AML-193 (cell line): ENCODE data around the gene DENND4A.

Experiments used
- DNase-seq, 2 experiments: peaks; one replicate each; lab custom pipeline; 2025; lab: John Stamatoyannopoulos, UW

The DENND4A gene

DNA sequence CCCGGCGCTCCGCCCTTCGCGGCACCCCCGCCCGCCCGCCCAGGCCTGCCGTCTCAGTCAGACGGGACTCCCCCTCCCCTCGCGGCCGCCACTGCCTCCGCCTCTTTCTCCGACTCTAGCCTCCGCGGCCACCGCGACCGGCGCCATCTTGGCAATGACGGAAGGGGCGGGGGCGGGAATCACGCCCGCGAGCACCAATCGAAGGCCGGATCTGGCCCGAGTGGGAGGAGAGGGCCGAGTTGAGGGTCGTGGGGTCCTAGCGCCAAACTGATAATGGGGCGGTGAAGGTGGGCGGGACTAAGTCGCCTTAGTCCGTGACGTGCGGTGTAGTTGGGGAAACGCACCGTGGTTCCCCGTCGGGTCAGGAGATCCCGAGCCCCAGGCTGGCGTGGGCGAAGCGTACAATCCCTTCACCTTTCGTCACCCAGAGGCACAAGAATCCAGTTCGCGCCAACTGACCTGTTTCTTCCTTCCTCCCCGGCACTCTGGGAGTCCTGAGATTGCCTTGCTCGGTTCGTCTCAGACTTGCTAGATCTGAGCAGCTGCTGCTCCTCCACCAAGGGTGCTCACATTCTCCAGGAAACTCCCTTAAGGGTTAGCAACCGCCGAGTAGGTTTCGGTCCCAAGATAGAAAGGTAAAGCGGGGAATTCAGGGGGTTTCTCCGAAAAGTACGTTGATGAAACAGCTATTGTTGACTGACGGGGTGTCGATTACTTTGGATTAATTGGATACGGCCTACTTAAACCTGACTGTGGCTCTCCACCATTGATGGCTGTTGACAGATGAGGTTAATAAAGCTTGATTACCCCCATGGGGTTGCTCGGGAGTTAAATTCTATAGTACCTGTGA lies at the start of gene DENND4A:
Gene DENND4A, minus strand, starts transcription at position 156 of the 850 bp plus-strand sequence. CDS start 35,843 bp downstream, outside the sequence.
- DNase-seq: peak; percentile 97 to 98

DNA sequence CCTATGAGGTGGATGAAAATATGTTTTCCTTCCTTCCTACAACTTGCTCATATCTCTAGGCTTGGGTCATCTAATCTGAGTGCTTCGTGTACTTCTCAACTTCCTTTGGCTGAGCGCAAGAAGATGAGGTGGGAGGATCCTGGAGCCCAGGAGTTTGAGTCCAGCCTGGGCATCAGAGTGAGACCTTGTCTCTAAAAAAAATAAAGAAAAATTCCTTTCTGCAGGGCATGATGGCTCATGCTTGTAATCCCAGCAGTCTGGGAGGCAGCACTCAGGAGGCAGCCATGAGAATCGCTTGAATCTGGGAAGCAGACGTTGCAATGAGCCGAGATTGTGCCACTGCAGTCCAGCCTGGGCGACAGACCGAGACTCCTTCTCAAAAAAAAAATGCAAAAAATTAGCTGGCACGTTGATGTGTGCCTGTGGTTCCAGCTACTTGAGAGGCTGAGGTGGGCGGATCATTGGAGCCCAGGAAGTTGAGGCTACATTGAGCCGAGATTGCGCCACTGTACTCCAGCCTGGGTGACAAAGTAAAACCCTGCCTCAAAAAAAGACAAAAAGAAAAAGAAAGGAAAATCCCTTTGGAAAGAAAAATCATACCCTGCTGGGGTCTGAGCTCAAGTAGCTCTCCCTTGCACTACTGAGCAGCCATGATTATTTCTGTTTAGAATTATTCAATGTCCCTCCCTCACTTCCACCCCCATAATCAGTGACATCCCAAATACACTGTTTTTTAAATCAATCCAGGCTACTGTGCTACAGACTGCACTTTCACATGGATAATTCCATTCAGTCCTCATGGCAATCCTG lies 49.2 kb upstream of the DENND4A start:
- DNase-seq: peak in 1 of 2 experiments; percentile 13

DNA sequence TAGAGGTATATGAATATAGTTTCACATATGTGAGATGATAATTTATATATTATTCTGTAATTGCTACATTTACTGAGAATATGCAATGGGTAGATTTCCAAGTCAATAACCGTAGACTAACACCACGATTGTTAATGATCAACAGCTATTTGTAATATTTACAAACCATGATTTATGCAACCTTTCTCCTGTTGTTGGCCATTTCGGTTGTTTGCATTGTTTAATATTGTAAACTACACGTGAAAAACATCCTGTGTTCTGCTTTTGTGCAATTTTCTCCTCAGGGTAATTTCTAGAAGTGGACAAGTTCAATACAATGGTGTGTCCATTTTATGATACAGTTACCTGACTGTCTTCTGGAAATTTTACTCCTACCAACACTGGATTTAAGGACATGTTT lies 47.9 kb upstream of the DENND4A start:
- DNase-seq: no peak

DNA sequence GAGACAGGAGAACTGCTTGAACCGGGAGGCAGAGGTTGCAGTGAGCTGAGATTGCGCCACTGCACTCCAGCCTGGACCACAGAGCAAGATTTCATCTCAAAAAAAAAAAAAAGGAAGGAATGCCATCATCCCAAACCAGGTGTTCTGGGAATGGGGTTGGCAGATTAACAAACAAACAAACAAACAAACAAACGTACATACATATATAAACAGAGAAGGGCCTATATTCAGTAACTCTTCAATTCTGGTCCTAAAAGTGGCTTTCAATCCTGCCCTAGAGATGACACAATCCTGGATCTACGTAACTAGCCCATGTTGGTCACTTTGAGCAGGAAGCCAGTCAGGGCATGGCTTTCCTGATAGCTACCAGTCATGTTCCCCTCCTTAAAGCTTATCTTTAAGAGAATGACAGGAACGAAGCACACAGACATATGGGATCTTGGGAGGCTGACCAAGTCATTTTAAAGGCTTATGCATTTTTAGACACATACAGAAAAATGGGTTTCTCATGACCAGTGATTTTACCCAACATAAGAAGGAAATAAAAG lies 47.3 kb upstream of the DENND4A start:
- DNase-seq: no peak

DNA sequence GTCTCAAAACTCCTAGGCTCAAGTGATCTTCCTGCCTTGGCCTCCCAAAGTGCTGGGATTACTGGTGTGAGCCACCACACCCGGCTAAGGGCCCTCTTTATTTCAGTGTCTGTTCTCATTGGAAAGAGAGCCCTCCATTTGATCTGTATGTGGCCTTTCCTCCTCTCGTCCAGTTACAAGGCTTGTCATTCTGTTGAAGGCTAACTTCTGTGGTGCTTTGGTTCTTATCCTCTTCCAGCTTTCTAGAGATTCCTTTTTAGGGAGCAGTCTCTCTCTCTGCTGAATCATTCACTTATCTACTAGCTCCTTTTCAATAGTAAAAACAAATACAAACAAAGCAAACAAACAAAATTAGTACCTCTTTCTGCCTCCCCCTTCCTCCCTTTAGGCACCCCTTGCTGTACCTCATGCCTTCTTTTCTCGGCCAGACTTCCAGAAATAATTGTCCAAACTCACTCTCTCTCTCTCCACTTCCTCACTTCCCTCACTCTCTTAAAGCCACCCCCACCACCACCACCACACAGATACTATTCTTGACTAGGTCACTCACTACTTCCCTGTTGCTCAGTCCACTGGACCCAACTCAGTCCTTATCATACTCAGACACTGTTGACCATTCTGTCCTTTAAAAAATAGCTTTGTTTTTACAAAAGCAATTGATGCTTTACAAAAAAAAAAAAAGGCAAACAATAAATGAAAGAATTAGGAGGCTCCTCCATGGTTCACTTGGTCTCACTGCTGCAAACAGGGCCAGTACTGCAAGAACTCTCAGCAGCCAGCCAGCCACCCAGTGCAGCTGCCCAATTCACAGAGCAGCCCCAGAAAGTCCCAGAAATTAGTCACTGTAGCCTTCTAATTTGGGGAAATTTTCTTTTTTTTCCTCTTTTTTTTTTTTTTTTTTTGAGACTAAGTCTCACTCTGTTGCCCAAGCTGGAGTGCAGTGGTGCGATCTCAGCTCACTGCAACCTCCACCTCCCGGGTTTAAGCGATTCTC lies 45.5 kb upstream of the DENND4A start:
- peak; percentile 29 to 38 for DNase-seq

DNA sequence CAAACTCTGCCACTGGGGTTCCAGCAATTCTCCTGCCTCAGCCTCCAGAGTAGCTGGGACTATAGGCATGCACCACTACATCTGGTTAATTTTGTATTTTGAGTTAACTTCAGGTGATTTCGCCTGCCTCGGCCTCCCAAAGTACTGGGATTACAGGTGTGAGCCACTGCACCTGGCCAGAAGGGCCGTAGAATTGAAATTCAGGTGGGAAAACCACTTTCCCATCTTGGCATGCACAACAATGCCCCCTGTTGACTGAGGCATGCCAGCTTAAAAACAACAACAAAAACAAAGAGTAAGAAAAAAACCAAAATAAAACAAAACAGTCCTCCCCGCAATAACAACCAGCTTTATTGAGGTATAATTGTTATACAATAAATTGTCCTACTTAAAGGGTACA lies 44.6 kb upstream of the DENND4A start:
- no peak for DNase-seq

DNA sequence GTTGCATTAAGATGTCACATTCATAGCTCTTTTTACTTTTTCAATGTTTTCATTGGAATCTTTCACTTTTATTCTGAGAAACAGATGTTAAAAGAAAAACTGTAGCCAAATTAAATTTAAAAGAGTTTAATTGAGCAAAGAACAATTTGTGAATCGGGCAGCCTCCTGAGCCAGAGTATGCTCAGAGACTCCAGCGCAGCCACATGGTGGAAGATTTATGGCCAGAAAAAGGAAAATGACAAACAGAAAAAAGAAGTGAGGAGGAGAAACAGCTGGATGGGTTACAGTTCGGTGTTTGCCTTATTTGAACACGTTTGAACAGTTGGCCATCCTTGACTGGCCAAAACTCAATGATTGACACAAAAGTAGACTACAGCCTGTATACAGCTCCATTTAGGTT lies 43.4 kb upstream of the DENND4A start:
- no peak for DNase-seq

DNA sequence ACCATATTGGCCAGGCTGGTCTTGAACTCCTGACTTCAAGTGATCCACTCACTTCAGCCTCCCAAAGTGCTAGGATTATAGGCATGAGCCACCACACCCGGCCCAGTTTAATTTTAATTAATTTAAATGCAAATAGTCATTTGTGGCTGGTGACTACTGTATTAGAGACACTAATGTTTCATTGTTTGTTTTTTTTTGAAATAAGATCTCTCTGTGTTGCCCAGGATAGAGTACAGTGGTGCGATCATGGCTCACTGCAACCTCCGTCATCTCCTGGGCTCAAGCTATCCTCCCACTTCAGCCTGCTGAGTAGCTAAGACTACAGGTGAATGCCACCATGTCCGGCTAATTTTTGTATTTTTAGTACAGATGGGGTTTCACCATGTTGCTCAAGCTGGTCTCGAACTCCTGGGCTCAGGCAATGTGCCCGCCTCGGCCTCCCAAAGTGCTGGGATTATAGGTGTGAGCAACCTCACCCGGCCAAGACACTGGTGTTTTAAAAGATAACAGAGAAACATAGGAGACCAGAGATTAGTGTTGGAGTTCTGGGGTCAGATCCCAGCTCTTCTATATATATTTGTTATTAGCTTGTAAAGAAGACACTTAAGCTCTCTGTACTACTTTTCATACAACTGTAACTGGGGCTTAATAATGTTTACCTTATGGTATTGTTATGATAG lies 42.6 kb upstream of the DENND4A start:
- DNase-seq: no peak

DNA sequence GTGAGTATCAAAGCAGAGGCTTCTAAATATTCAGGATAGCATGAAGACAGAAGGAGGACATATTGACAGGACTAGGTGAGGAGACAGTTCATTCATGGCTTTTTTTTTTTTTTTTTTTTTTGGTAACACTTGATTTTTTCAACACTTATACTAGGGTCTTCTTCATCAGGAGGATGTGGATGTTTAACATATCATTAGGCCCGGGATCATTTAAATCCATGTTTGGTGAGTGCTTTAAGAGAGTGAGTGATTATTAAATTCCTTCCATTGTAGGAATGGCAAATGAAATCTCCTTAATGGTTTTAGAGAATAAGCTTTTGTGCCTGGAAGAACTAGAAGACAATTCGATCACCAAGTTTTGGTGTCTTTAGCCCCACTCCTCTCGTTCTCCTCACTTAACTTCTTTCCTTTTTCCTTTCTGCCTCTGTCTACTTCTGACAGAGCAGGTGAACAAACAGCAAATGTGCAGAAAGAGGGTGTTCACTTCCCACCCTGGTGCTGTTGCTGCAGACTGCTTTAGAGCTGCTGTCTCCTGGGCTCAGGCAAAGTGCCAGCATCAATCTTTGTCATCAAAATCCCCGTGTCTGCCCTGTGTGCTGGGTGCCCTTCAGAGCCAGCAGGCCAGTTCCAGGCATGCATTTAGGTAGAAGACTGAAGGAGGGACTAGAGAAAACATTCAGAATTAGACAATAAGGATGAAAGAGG lies 41.6 kb upstream of the DENND4A start:
- peak in 1 of 2 experiments; percentile 17 for DNase-seq

DNA sequence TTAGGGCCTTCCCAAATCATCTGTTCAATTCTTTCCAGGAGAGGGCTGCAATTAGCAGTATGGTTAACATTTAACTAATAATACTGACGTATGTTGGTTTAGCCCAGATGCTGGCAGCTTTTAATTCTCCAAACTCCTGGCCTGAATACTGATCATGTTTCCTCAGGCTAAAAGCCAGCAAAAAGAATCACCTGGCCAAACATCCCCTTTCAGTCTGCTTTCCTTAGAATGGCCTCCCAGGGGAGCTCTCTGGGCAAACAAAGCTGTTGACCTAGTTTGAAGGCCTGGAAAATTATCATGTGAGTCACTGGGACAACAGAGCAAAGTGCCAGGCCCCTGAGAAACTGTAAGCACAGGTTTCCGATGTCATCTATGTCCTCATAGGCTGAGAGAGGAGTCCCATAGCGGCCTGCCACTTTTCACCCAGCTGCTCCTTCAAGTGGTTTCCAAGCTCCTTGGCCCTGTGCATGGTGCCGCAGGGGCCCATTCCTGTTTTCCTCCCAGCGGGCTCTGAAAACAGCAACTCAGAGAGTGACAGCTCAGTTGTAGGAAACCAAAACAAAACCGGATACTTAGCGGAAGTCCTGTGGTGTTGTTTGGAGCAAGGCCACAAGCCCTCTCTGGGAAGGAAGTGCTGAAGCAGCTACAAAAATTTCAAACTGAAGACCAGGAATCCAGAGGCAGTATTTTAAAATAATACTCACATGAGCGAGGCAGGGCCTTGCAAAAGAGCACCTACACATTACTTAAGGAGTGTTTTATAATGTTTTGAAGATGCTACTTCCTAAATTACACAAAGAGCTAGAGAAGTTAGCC lies 40.7 kb upstream of the DENND4A start:
- peak; percentile 96 to 97 for DNase-seq

DNA sequence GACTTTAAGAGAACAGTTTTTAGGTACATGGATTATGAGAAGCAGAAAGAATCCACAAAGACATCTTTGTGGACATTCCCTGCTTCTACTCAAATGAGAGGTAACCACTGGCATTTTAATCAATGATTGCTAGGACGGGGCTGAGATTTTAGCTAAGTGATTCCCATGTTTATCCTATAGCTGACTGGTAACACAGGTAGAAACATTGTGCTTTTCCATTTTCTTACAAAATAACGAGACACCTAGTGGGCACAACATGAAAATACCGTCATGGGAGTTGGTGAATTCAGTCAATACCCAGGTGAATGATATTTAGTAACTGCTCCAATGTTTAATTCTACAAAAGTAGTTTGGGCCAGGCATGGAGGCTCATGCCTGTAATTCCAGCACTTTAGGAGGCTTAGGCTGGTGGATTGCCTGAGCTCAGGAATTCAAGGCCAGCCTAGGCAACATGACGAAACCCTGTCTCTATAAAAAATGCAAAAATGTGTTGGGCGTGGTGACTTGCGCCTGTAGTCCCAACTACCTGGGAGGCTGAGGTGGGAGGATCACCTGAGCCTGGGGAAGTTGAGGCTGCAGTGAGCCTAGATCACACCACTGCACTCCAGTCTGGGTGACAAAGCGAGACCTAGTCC lies 37.2 kb upstream of the DENND4A start:
- DNase-seq: peak; percentile 22 to 29

DNA sequence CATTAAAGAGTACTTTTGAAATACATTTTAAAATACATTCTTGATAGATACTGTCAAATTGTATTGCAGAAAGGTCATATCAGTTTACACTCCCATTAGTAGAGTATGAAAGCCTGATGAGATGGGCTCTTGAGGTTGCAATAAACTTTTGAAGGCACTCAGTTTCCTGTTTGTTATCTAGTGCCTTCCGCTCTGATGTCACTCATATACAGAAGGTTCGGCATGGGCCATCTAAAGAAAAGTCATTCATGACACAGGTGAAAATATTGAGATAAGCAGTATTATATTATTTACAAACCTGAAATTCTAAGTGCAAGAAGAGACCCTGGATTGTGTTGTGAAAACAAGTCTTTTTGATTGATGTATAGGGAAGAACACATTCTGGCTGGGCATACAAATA lies 36.5 kb upstream of the DENND4A start:
- DNase-seq: no peak

DNA sequence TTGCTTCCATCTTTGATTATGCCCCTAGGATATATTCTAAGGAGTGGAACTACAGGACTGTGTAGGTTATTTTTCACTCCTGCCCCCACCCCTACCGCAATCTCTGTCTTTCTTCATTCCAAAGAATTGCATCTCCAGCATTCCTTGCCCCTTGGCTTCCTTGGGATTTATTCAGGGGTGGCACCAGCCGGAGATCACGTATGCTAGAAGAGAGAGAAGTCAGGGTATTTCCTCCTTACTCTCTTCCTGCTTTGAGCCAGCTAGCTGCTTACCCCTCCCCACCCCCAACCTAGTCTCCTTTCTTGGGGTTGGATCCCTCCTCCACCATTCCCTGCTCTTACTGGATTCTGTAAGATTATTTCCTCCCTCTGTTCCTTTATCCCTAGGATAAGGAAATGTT lies 35.0 kb upstream of the DENND4A start:
- DNase-seq: no peak

DNA sequence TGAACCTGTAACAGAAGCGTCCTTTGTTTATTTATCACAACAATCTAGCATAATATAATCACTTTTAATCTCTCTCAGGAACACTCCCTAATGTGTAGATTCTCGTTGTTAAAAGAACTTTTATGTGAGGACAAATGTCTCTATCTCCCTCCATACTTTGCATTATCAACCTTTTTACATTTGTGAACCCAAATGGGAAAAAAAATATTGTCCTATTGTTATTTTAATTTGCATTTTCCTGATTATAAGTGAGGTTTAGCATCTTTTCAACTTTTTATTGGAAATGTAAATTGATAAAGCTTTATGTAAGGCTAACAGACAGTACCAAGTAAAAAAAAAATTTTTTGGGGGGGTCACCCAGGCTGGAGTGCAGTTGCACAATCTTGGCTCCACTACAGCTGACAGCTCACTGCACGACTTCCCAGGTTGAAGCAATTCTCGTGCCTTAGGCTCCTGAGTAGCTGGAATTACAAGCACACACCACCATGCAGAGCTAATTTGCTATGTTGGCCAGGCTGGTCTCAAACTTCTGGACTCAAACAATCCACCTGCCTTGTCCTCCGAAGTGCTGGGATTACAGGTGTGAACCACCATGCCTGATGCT lies 33.0 kb upstream of the DENND4A start:
- peak; percentile 29 to 45 for DNase-seq

DNA sequence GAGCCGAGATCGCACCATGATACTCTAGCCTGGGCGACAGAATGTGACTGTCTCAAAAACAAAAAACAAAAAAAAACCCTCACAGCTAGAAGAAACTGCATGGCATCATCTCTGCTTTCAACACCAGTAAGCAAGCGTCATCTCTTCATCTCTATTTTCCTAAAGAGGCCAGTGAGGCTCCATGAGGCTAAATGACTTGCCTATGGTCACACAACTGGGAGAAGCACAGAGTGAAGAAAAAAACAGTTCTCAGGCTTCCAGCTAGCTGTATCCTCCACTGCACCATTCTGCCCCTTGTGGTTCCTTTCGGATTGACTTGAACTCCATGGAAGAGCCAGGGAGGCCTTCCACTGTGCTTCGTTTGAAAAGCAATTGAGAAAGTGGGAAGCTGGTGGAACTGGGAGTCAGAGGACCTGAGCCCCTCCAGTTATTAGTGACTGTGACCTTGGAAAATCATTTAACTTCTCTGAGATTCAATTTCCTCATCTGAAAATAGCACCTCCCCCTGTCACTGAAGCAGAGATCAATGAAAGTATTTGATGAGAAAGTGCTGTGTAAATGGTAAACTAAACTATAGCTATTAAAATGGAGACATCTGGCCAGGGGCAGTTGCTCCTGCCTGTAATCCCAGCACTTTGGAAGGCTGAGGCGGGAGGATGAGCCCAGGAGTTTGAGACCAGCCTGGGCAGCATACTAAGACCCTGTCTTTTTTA lies 32.1 kb upstream of the DENND4A start:
- peak in 1 of 2 experiments; percentile 27 for DNase-seq

DNA sequence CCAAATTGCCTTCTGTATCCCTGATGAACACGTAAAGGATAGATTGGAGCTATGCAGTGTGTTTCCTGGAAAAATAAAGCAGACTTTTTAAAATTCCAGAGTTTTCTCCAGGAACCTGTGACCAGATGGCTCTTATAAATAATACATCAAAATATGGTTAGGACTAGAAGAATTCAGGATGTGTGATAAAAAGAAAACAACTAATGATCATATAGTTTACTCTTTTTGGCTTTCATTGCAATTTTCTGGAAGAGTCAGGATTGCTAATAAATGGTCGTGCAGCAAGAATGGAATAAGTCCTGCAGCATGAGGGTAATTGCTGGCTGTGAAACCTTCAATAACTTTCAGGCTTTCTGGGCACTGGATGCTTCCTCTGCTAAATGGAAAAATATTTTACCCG lies 30.2 kb upstream of the DENND4A start:
- DNase-seq: no peak

DNA sequence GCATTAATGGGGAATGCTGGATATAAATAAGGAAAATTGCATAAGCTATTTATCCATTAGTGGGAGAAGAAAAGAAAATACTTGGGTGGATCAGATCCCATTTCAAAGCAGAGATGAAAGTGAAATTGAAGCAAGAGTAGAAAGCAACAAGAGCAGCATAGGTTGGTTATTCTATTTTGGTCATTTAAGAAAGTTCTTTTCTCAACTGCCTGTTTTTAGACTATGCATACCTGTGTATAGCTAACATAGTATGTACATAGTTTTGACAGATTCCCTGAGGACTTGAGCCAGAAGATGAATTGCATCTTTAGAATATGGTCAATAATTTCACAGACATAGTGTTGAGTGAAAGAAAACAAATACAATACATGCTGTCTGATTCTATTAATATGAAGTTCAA lies 29.0 kb upstream of the DENND4A start:
- no peak for DNase-seq

DNA sequence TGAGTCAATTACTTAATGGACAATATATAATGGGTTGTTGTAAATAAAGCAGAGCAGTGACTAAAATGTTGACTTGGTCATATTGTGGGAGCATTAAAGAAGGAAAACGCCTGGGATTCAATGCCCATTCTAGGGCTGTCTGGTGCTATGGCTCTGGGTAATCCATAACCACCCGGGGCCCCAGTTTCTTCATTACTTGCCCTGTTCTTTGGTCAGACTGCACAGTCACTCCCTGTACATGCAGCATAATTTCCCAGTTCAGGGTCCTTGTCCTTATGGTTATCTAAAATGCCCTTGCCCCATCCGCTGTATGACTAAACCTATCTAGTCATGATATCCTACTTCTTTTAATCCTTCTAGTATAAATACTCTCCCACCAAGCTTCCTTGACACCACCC lies 27.5 kb upstream of the DENND4A start:
- DNase-seq: no peak
